GM12878 (cell line): Measurements from ENCODE around the gene DIP2C. TPM values are rescaled to one million over a fixed set of nuclear protein-coding genes. Genes with fewer than 3 reads are reported as not detected.

Experiments used
- CBX5 ChIP-seq: sonication (generic); IDR thresholded peaks from 2 replicates; pipeline ENCODE4 v1.6.1; 2016; ENCODE audit warnings: low read depth, moderate library complexity, mild to moderate bottlenecking, inconsistent platforms
- JUND ChIP-seq: IDR thresholded peaks from 2 replicates; pipeline ENCODE4 v1.6.1; 2012; ENCODE audit warnings: low read depth, mild to moderate bottlenecking, low read length, improper control_type of control experiment, moderate library complexity
- RAD51 ChIP-seq: fragments of 450-650 bp; IDR thresholded peaks from 2 replicates; pipeline ENCODE4 v1.6.1; 2016; ENCODE audit warnings: moderate library complexity, mild to moderate bottlenecking, inconsistent platforms
- SMAD5 ChIP-seq: IDR thresholded peaks from 2 replicates; pipeline ENCODE4 v1.6.1; 2016; ENCODE audit warnings: antibody characterized with exemption, low read depth
- polyA plus RNA-seq, 11 experiments: library from polyadenylated mRNA; depleted of rRNA in 4 of 11; unstranded in 6 of 11; stranded (reverse) in 5 of 11; fragments of >200 nt; fragmentation: Nextera tagmentation in 4 of 11; fragmentation: Illumina TruSeq in 1 of 11; extraction: Ambion mirVana in 4 of 11; extraction: Trizol in 1 of 11; gene quantifications; 1 replicate in 1 of 11; 2 replicates in 10 of 11; pipeline versions ENCODE4 v1.2.1 to v1.2.3, GENCODE V29; 2011 to 2016; ENCODE audit warnings: inconsistent platforms in 2 of 11, missing spikeins in 2 of 11, low read depth in 1 of 11
- total RNA-seq, 4 experiments: library from RNA; depleted of rRNA in 3 of 4; stranded (reverse); fragments of >200 nt in 3 of 4; fragmentation: Illumina TruSeq in 1 of 4; extraction: Trizol in 1 of 4; gene quantifications; 2 replicates each; pipeline versions ENCODE4 v1.2.1 to v1.2.3, GENCODE V29; 2013 to 2021
- TF ChIP-seq, protein P1 (sequence below): fragments of 450-650 bp; IDR thresholded peaks from 2 replicates; pipeline ENCODE4 v1.6.1; 2017; ENCODE audit warnings: low read depth, mild to moderate bottlenecking, moderate library complexity
- TF ChIP-seq, protein P2 (sequence below): IDR thresholded peaks from 2 replicates; pipeline ENCODE4 v1.6.1; 2012; ENCODE audit warnings: low read depth, low read length, improper control_type of control experiment
- TF ChIP-seq, protein P3 (sequence below): IDR thresholded peaks from 2 replicates; pipeline ENCODE4 v1.6.1; 2012; ENCODE audit warnings: mild to moderate bottlenecking, low read depth, low read length

DIP2C gene
- total and polyA plus RNA-seq, 10 of the 15 experiments (the other 5 are each of a cell fraction or from before 2014, with no cell fraction given), result 0.01 to 0.10 (median 0.06) TPM

DNA sequence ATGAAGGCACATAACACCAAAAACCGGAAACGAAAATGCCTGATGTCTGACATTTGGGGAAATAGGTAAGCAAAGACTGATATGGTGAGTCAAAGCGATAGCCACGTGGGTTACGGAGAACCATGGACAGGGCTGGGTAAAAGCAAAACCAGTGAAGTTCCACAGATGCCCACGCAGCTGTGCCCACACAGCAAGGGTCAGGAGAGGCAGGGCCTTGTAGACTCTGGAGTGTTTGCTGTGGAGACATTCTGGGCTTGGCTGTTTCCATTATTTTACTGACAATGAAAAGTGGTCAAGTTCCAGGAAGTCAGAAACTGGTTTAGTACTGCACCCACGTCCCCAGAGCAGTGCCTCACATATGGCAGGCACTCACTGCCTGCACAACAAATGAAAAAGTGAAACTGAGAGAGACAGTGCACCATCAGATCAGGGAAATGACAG is 405.5 kb downstream of the DIP2C start (continued):
- TF ChIP-seq, protein P1, sequence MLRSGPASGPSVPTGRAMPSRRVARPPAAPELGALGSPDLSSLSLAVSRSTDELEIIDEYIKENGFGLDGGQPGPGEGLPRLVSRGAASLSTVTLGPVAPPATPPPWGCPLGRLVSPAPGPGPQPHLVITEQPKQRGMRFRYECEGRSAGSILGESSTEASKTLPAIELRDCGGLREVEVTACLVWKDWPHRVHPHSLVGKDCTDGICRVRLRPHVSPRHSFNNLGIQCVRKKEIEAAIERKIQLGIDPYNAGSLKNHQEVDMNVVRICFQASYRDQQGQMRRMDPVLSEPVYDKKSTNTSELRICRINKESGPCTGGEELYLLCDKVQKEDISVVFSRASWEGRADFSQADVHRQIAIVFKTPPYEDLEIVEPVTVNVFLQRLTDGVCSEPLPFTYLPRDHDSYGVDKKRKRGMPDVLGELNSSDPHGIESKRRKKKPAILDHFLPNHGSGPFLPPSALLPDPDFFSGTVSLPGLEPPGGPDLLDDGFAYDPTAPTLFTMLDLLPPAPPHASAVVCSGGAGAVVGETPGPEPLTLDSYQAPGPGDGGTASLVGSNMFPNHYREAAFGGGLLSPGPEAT, result 0 out of 2 replicates have a peak, but pooled peaks have one; percentile 12
- peak; percentile 67; the same call in 1 of the 2 replicates for TF ChIP-seq JUND
- TF ChIP-seq, protein P2, sequence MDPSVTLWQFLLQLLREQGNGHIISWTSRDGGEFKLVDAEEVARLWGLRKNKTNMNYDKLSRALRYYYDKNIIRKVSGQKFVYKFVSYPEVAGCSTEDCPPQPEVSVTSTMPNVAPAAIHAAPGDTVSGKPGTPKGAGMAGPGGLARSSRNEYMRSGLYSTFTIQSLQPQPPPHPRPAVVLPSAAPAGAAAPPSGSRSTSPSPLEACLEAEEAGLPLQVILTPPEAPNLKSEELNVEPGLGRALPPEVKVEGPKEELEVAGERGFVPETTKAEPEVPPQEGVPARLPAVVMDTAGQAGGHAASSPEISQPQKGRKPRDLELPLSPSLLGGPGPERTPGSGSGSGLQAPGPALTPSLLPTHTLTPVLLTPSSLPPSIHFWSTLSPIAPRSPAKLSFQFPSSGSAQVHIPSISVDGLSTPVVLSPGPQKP, result no peak
- TF ChIP-seq, protein P3, sequence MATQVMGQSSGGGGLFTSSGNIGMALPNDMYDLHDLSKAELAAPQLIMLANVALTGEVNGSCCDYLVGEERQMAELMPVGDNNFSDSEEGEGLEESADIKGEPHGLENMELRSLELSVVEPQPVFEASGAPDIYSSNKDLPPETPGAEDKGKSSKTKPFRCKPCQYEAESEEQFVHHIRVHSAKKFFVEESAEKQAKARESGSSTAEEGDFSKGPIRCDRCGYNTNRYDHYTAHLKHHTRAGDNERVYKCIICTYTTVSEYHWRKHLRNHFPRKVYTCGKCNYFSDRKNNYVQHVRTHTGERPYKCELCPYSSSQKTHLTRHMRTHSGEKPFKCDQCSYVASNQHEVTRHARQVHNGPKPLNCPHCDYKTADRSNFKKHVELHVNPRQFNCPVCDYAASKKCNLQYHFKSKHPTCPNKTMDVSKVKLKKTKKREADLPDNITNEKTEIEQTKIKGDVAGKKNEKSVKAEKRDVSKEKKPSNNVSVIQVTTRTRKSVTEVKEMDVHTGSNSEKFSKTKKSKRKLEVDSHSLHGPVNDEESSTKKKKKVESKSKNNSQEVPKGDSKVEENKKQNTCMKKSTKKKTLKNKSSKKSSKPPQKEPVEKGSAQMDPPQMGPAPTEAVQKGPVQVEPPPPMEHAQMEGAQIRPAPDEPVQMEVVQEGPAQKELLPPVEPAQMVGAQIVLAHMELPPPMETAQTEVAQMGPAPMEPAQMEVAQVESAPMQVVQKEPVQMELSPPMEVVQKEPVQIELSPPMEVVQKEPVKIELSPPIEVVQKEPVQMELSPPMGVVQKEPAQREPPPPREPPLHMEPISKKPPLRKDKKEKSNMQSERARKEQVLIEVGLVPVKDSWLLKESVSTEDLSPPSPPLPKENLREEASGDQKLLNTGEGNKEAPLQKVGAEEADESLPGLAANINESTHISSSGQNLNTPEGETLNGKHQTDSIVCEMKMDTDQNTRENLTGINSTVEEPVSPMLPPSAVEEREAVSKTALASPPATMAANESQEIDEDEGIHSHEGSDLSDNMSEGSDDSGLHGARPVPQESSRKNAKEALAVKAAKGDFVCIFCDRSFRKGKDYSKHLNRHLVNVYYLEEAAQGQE, result peak; percentile 82
- peak; percentile 58; the same call in 1 of the 2 replicates for TF ChIP-seq RAD51
- TF ChIP-seq SMAD5, result no peak
- TF ChIP-seq CBX5, result 0 out of 2 replicates have a peak, but pooled peaks have one; percentile 16
